Stimulated activated CD4-positive, alpha-beta T cell treated with anti-CD3 and anti-CD28 coated beads, Interleukin-4, amount 100 ng/mL, for 4 hours (primary cell): ENCODE measurements around the gene SSR4.
"Not testable (repeated sequence)": the region's sequence is repeated elsewhere in the genome, so short reads cannot be mapped to it uniquely, and the experiment has no call there.

ENCODE experiments used
- DNase-seq, 2 experiments: peaks; one replicate each; pipeline ENCODE4 v3.0.0-alpha.2; 2020

The SSR4 gene

DNA sequence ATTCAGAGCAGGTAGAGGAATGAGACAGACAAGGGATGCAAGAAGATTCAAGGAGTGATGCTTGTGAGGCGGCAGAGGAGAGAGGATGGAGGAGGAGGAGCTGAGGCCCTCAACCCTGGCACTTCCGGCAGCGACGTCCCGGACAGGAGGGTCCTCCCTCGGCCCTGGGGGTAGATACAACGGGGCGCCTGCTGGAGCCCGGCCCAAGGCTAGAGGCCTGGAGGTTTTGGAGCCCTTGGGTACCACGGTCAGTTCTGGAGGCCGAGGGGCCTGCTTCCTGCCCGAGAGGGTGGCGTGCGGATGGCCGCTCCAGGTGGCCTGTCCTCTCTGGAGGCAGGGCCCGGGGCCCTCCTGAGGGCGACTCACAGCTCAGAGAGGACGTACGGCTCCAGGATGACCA is 13.5 kb downstream of the SSR4 start:
- no peak for DNase-seq

DNA sequence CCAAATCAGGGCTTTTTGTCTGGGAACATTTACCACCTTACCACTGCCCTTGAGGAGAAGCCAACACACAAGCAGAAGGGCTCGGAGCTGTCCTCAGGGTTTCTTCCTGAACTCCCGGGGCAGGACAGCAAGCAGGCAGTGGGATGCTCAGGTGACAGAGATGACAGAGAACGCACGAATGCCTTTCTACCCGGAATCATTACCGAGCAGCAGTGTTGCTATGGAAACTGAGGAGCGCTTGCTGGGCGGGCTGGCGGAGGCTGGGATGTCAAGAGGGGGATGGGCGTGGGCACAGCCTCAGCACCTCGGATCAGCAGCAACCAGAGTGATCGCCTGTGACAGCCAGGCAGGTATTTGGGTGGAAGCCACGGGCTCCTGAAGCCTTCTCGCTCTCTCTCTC is 17.8 kb downstream of the SSR4 start:
- no peak for DNase-seq

DNA sequence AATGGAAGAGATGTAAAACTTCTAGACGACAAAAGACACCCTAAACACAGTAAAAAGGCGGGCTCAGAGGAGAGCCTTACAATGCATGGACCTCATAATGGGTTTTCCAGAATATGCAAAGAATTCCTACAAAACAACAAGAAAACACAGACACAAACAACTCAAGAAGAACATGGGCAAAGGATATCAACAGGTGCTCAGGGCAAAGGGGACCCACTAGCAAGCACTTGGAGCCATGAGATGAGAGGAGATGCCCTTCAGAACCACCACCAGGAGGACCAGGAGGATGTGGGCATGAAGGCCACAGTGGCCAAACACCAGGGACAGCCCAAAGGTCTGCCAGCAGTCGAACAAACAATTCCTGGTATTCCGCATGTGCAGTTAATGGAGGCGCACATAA is 18.7 kb downstream of the SSR4 start:
- DNase-seq, result no peak

DNA sequence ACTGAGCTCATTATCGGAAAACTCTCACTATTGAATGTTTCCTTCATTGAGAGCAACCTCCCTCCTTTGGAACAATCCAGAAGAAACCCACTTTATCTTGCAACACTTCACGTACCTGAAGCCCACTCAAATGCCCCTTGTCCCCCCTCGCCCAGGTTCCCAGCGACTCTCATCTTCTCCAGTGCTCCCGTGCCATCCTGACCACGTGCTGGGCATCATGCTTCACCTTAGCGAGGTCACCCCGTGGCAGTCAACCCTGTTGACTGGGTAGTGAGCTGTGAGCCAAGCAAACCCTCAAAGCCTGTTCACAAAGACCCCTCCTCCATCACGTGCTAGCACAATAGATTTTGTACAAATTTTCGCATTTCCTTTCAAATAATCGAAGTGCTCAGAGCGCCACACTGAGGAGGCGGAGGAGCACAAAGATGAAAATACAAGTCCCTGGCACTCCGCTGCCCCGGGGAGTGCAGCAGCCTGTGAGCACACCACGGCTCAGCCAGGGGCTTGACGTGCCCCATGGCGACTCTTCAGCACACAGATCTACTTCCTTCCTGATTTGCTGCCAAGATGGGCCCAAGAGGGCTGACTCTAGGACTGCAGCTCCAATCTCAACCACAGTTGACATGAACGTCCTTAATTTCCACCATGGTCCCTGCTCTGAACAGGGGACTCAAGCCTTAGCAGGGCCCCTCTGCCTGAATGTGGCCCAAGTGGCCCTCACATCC is 20.3 kb downstream of the SSR4 start:
- no peak for DNase-seq

DNA sequence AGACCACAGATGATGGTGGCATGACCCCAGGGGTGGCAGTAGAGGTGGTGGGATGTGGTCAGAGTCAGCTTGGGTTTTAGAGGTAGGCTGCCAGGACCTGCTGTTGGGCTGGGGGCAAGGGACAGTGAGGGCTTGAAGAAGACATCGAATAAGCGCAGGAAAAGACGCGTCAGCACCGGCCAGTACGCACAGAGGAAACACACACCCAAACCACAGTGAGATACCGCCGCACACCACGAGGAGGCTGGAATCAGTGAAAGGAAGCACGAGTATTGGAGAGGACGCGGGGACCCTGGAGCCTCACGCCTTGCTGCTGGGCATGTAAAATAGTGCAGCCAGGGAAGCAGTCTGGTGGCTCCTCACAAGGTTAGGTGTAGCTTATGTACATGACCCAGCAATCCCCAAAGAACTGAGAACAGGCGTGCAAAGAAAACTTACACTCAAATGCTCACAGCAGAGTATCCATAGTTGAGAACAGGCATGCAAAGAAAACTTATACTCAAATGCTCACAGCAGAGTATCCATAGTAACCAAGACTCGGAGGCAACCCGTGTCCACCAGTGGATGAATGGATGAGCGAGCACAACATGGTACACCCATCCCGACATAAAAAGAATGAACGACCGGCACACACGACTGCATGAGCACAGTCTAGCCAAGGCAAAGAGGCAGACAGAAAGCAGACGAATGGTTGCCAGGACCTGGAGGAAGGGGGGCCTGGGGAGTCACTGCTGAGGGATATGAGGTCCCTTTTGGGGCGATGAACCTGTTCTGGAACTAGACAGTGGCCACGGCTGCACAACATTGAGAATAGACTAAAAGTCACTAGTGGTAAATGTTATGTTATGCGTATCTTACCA is 22.6 kb downstream of the SSR4 start:
- peak in 1 of 2 experiments; percentile 15 for DNase-seq

DNA sequence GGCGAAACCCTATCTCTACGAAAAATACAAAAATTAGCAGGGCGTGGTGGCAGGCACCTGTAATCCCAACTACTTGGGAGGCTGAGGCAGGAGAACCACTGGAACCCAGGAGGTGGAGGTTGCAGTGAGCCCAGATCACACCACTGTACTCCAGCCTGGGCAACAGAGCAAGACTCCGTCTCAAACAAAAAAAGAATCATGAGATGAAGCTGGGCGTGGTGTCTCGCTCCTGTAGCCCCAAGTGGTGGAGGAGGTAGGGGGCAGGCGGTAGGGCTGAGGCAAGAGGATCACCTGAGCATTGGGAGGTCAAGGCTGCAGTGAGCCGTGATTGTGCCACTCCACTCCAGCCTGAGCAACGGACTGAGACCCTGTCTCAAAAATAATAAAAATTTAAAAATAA is 23.6 kb downstream of the SSR4 start:
- not testable (repeated sequence) for DNase-seq

DNA sequence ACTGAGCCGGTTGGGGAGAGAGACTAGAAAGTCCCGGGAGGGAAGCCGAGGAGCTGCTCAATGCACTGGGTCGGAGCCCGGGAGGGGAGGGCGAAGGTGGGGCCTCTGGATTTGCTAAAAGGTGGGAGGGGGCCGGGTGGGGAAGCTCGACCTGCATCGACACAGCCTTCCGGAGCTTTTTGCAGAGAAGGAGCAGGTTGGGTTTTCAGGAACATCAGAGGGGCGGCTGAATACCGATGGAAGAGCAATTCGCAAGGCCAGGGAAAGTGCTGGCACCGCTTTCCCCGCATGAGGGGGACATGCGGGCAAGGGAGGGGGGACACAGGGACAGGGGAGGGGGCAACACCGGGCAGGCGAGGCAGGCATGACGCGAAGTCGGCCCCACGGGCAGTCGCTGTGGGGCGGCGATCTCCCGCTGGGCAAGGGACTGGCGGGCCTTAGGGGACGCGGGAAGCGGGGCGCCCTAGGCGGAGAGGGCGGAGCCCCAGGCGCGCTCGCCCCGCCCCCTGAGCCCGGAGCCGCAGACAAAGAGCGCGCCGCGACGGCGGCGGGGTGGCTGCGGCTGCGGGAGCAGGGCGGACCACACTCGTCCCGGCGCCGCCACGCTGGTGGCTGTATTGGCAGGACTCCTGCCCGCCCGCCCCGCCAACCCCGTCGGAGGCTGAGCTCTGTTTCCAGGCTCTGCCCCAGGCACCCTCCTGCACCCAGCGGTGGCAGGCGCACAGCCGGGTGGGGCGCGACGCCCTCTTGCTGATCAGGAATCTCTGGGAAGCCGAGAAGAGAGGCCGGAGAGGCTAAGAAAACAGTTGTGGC is 24.3 kb downstream of the SSR4 start:
- DNase-seq, result peak; percentile 29 to 53

DNA sequence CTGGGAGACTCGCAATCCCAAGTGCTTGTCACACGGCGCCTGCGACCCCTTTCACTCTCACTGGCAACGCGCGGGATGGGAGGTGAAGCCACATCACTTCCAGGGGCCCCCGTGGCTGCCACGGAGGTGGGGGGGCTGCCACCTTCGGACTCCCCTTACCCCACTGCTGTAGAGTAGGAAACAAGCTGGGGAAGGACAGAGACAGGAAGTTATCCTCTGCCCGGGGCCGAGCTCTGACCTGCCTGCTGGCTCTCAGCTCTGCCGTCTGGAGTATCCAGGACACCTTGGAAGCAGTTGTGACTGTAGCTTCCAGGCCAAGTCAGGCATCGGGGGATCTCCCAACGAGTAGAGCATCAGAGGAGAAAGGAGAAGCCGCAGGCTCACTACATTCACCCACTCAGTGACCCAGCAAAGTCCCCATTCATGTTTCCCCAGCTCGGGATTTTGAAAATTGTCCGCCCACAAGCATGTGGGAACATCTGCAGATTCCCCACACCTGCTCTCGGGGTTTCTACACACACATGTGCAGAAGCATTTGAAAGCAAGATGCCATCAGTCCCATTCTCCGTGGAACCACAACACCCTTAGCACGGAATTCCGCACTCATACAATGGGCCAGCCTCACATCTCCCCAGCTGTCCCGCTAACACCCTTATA is 25.0 kb downstream of the SSR4 start:
- DNase-seq, result no peak

DNA sequence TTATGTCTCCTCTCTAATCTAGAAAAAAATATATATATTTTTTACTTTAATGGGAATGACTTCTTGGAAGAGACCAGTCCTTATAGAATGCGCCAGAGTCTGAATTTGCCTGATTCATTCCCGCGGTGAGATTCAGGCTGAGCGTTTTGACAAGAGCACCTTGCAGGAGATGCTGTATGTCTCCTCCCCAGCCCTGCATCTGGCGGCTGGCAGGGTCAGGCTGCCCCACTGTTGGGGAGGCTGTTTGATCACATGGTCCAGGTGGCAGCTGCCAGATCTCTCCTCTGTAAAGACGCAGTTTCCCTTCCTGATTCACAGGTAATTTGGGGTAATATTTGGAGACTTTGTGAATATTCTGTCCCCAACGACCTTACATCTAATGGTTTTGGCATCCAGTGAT is 26.1 kb downstream of the SSR4 start:
- no peak for DNase-seq

DNA sequence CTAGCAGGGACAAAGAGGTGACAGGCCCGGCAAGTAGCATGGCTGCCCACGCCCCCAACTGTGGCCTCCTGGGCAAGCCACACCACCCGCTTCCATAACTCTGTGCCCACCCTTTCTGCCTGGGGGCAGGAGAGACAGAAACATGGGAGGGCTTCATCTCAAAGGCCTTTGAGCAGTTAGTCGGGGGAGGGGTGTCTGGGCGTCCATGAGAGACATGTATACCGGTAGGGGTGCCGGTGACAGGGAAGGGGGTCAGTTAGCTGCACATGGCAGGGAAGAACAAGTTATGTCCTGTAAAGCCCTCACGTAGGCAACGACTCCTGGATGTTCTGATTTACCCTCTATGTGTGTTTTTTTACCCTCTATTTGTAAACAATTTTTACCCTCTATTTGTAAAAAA is 26.6 kb downstream of the SSR4 start:
- DNase-seq, result no peak

DNA sequence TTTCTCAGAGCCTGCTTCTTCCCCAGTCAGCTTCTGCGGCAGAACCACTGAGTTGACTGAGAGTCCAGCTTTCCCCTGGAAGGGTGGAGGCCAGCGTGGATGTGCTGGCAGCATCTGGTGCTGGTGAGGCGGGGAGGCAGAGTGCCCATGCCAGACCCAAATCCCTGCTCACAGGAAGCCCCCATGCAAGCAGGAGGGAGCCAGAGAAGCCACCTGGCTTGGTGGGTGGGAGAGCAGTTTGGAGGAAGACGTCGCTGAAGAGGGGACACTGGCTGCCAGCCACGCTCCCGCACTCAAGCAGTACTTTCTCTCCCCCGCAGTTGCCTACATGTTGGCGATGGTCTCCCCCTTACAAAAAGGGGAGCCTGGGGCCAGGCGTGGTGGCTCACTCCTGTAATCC is 29.9 kb downstream of the SSR4 start:
- no peak for DNase-seq

DNA sequence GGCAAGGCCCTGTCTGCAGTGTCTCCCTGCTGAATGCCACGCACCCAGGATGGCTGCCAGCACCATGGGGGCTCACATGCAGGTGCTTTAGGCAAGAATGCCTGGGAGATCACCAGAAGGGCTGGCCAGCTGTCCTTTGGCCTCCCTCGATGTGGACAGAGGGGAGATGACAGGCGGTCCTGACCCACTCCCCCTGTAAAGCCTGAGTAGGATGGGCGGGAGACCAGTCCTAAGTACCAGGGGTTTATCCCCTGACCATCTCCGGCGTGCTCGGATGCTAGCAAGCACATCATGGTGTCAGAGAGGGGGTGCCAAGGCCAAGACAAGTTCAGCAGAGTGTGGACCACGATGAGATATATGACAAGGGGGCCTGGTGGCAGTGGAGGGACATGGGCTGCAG is 30.6 kb downstream of the SSR4 start:
- DNase-seq, result no peak

DNA sequence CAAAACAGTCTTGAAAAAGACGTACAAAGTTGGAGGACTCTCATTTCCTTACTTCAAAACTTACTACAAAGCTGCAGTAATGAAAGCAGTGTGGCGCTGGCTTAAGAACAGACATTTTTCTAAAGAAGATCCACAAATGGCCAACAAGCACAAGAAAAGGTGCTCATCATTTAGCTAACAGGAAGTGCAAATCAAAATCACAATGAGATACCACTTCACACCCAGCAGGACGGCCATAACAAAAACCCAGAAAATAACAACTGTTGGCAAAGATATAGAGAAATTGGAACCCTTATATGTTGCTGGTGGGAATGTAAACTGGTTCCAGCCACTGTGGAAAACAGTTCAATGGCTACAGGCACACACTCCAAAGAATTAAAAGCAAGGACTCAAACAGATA is 32.5 kb downstream of the SSR4 start:
- no peak for DNase-seq

DNA sequence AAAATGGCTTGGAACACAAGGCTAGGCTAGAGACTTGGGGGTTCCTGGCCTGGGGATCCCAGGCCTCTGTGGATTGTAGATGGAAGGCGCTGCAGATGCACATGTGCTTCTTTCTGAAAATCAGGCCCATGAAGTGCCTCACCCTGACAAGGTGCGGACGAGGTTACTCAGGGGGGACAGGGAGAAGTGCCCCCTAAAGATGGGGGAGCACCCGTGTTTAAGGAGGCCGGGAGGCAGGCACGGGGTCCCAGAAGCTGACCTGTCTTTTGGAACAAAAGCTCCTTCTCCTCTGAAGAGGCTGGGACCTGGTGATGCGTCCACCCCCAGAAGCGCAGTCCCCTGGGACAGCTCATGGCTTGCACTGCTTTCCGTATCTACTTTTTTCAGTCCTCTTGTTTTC is 33.4 kb downstream of the SSR4 start:
- DNase-seq, result no peak

DNA sequence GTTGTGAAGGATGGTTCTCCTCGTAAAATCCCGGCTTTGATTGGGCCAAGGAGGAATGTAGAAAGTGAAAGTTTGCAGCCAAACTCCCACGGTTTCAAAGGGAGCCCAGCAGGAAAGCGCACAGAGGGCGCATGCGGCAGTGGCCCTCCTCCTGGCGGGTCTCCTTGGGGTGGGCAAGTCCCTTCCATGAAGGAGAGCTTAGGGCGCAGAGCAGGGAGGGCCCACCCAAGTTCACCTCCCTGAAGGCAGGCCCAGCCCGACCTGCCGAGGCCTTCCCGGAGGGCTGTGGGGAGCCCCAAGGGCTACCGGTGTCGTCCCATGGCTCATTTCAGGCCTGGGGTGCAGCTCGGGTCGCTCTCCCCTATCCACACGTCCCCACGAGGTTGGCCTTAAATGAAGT is 33.8 kb downstream of the SSR4 start:
- DNase-seq, result no peak

DNA sequence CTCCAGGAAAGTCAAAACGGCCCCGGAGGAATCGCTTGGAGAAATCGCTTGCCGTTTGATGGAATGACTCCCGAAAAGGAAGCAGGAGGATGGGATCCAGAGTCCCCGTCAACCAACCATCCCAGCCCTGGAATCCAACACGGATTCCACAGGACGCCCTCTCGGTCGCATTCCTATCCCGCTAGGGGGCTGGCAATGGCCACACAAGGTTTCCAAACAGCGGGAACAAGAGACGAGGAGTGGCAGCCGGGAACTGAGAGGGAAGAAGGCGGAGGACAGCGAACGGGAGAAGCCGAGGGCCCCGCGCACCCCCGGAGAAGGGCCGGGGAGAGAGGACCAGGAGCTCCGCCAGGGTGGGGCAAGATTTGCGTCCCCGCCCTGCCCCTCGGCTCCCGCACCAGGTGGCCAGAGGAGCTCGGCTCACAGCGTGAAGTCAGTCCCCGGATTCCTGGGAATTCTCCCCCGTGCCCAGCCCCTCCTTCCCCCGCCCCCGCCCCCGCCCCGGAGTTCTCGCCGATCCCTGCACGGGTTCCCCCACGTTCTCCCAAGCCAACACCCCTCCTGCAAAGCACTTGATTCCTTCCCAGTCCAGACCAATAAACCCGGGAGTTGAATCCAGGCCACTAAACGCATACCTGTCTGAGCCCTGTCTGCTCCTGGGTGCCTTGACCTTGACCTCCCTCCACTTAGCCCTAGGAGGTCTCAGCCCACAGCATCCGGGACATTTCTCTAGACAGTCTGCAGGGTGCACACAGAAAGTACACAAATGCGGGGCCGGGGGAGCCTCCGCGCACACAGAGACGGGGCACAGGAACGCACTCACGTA is 34.5 kb downstream of the SSR4 start:
- no peak for DNase-seq

DNA sequence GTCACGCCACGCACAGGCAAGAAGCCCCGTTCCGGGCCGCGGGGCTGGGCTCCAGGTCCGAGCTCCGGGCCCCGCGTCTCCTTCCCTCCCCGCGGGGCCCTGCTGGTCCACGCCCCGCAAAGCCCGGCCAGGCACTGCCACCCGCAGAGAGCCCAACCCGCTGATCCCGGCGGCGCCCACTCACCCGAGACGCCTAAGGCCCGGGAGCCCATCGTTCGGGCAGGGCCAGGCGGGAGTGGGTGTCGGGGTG is 35.0 kb downstream of the SSR4 start:
- no peak for DNase-seq

DNA sequence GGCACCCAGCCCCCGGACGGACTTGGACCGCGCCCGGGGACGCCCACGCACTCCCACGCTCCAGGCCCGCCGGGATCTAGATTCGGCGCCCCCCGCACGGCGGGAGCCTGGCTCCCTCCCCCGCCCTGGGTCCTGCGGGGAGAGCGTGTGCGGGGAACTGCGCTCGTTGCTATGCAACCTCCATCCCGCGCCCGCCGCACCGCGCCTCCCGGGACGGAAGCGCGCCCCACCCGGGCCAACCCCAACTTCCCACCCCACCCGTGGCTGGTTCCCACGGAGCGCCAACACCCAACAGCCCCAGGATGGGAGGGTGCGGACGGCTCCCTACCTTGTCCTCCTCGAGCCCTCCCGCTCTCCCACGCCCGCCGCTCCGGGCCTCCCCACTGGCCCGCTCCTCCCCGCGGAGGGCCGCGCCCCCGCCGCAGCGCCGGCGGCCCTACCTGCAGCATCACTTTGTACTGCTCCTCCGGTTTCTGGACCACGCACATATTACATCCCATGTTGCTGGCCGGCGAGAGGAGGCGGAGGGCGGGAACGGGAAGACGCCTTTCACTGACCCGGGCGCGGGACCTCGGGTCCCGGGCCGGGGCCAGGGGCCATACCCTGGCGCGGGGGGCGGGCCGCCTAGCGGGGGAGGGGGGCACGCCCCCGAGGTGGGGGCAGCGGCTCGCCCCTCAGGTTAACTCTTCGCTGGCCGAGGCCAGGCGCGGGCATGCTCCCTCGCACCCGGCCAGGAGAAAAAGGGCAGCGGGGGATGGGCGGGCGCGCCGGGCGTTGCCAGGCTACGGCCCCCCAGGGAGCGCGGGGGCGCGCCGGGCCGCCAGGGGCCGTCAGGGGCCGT is 35.6 kb downstream of the SSR4 start, which contains the start of gene PDZD4:
Gene PDZD4, minus strand, starts transcription at position 746 of the 841 bp plus-strand sequence. Its CDS starts 246 bp downstream, at position 500.
- no peak for DNase-seq

DNA sequence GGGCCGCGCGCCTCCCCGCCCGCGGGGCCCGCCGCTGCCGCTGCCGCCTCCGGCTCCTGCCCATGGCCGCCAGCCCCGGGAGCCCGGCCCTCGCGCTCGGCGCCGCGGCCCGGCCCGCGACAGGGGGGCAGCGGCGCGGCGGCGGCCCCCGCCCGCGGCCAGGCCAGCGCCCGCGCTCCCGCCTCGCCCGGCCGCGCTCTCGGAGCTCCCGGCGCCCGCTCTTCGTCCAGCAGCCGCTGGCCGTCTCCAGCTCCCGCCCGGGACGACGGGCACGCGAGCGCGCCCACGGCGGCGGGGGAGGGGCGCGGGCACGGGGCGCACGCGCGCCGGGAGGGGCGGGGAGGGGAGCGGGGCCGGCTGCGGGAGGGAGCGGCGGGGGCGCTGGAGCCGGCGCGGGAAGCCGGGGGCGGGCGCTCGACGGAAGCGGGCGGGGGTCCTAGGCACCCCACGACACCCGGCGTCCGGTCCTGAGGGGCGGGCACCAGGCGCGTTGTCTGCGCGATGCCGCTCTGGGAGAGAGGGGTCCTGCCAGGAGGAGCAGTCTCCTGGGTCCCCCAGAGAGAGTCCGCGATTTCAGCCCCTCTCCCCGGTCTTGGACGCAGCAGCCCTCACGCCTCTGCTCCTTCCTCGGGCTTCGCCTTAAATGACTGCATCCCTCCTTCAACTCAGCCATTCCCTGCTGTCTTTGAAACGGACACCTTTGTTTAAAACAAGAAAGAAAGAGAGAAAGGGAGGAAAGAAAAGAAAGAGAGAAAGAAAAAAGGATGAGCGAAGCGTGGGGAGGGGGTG is 36.4 kb downstream of the SSR4 start:
- no peak for DNase-seq

DNA sequence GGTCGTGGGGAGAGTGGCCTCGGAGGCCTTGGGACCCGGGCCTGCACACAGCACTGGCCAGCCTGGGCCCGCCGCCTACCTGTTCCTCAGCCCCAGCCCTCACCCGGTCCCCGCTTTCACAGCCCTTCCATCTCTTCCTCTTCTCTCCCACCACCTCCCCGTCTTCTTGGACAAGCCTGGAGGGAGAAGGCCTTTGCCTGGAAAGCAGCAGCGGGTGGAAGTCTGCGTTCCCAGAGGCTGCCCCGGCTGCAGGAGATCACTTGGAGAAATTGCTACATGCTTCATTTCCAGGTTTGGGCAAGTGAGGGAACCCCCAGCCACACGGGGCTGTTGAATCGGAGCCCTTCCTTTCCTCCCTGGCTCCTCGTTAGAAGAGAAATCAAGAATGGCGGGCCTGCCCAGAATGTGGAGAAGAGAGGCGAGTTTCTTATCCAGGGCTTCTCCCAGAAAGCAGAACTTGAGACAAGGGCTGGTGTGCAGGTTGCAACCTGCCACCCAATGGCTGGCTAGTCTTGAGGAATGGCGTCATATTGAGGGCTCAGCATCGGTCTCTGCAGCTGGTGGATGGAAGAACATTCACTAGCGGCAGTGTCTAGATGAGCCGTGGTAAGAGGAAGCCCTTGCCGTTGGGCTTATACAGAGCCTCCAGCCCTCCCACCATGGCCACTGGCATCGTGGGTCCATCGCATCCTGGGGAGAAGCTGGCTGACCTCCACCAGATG is 37.1 kb downstream of the SSR4 start:
- DNase-seq, result no peak
